NAMALWA (cell line): ENCODE results near the gene TMEM9.
A peak's percentile ranks its signal among the peaks of the same experiment; 100 is the strongest.

Source experiments
- DNase-seq: peaks from one replicate; pipeline ENCODE4 v3.0.0-alpha.2; 2015; ENCODE audit warnings: low spot score

TMEM9 gene

DNA sequence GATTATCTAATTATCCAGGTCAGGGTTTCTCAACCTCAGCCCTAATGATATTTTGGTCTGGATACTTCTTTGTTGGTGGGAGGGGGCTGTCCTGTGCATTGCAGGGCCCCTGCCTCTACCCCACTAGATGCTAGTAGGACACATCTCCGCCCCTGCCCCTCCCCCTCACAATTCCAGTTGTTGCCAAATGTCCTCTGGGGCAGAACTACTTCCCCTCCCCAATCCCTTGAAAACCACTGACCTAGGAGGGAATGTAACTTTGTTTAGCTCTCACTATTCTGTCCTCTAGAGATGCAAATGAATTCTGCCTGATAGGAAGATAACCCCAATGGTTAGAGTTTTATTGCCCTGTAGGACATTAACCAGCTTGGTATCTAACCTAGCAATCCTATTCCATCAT is 50.1 kb downstream of the TMEM9 start:
- DNase-seq, result no peak

- no peak for DNase-seq
These were observed 50.6 kb downstream of the TMEM9 start for GRCh38 chr1:201103666-201104065.

- no peak for DNase-seq
These were observed 53.9 kb downstream of the TMEM9 start for GRCh38 chr1:201100169-201100930.

DNA sequence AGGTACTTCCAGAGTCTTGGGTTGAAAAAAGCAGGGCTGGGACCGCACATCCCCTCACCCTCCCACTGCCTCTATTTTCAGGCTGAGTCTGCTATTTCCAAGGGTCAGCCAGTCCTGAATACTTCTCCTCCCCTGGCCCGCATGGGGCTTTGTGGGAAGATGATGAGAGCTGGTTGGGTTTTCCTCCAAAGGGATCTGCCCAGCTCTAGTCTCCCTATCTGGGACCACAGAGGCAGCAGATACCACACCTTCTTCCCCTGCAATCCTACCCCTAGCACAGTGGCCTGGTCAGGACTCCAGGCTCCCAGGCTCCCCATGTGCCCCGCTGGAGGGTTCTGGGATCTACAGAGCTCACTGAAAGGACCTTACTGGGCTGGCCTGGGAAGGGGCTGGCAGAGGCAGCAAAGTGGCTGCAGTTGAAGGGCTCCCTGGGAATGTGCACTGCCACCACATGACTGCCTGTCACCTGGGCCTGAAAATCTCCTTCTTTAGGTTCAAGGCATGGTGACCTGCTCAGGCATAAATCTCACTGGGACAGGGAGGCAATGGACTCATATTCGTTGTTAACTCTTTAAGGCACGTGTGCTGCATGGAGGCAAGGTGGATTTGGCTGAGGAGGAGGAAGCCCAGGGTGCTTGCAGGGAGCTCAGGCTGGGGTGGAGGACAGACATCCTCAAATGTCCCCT is 55.1 kb downstream of the TMEM9 start:
- no peak for DNase-seq

DNA sequence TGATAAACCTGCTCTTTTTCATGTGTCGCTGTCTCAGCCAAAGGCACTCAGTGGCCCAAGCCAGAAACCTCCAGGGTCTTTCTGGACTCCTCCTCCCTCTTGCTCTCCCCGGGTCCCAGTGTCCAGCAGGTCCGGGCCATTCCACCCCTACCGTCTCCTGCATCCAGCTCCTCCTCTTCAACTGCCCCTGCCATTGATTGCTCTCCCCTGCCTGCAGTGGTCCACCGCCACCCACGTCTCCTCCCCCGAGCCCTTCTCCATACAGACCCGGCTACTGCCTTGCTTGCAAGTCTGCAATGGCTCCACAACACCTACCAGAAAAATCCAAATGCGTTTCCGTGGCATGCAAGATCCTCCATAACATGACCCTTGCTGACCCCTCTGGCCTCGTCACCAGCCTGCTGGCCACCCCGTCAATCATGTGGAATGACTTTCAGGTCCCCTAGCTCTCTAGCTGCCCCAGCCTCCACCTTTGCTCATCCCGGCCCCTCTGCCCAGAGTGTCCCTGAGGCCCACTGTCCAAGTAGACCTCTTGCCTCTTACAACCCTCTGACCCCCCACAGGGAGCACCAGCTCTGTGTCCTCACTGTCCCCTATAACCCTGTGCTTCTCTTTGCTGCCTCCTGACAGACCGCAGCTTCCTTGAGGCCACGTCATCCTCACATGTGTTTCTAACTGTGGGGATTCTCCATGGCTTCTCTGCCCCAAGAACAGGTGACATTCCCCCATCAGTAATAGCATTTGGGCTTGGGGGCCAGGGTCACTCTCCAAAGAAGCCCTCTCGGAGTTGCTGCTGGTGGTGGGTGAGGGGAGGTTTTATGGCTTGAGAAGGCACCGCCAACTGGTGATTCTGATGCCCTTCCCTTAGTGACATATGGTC is 57.1 kb downstream of the TMEM9 start:
- no peak for DNase-seq

- peak; percentile 65 for DNase-seq
These were observed 58.2 kb downstream of the TMEM9 start for GRCh38 chr1:201096041-201096461.

DNA sequence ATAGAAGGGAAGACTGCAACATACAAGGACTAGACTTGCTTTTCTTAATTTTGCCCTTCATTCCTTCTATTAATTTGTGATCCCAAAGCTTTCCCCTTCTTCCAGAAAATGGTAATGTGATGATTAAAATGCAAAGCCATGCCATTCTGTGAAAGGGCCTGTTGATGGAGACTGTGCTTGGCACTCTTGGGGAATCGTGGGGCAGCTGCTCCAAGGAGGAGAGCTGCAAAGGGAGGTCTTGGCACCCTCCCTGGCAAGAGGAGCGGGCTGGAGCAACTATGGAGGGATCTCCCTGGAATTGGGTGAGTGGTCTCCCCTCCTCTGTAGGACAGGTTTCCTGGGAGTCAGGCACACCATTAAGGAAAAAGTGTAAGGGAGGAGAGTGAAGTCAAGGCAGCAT is 58.7 kb downstream of the TMEM9 start:
- DNase-seq, result no peak

GRCh38 chr1:201094832-201095231 is 59.4 kb downstream of the TMEM9 start:
- DNase-seq, result no peak

- no peak for DNase-seq
These were observed 60.3 kb downstream of the TMEM9 start for GRCh38 chr1:201093962-201094361.

- DNase-seq, result no peak
These were observed 60.7 kb downstream of the TMEM9 start for GRCh38 chr1:201093561-201093960.

- no peak for DNase-seq
These were observed 61.5 kb downstream of the TMEM9 start for GRCh38 chr1:201092738-201093137.

GRCh38 chr1:201091256-201091655 is 63.0 kb downstream of the TMEM9 start:
- no peak for DNase-seq

GRCh38 chr1:201090541-201090940 is 63.7 kb downstream of the TMEM9 start:
- DNase-seq, result no peak

- no peak for DNase-seq
These were observed 64.7 kb downstream of the TMEM9 start for GRCh38 chr1:201089596-201089995.

GRCh38 chr1:201088901-201089525 is 65.3 kb downstream of the TMEM9 start:
- no peak for DNase-seq

GRCh38 chr1:201088395-201088794 is 65.9 kb downstream of the TMEM9 start:
- DNase-seq, result no peak

- DNase-seq, result peak; percentile 46
These were observed 68.2 kb downstream of the TMEM9 start for GRCh38 chr1:201085902-201086735.
